ENCODE results near the gene KYAT1. TPM values are rescaled to one million over a fixed set of nuclear protein-coding genes. Genes with fewer than 3 reads are reported as not detected.

Gene KYAT1
- total and polyA plus RNA-seq, 2 of the 13 experiments (the other 11 are each of a cell fraction or from before 2014, with no cell fraction given), result 9.2 to 46.5 TPM

GRCh38 chr9:128905964-128906363 is 24.2 kb upstream of the KYAT1 start (continued):
- TF ChIP-seq CREM (IDR thresholded peaks at IDR 0.05) (no peak), CREM (CRISPR knock-in tag; IDR thresholded peaks at IDR 0.05) (no peak), CEBPG (CRISPR knock-in tag; IDR thresholded peaks at IDR 0.05) (no peak), FOXA3 (CRISPR knock-in tag; IDR thresholded peaks at IDR 0.05) (0 out of 2 replicates have a peak, but pooled peaks have one; percentile 36), ZNF207 (IDR thresholded peaks at IDR 0.05; ENCODE audit: borderline replicate concordance) (no peak), SRF (IDR thresholded peaks at IDR 0.05; ENCODE audit: low read depth, low read length) (no peak), ARID3A (IDR thresholded peaks at IDR 0.05; ENCODE audit: low read depth, low read length) (no peak), ZNF367 (CRISPR knock-in tag; IDR thresholded peaks at IDR 0.05; ENCODE audit: borderline replicate concordance) (no peak), SALL1 (CRISPR knock-in tag; IDR thresholded peaks at IDR 0.05) (peak; percentile 62; the same call in 1 of the 2 replicates), ZNF770 (CRISPR knock-in tag; IDR thresholded peaks at IDR 0.05) (peak; percentile 60), WIZ (CRISPR knock-in tag; IDR thresholded peaks at IDR 0.05) (no peak), STAT5B (CRISPR knock-in tag; IDR thresholded peaks at IDR 0.05) (no peak), MAFK (conservative IDR thresholded peaks at IDR 0.05 in 1 of 2, IDR thresholded peaks at IDR 0.05 in 1 of 2; ENCODE audit: low read length in 2 of 2) (no peak), MAFG (CRISPR knock-in tag; IDR thresholded peaks at IDR 0.05) (no peak), AGO1 (IDR thresholded peaks at IDR 0.05; ENCODE audit: low read depth, low read length, poor library complexity, severe bottlenecking) (no peak), CENPT (CRISPR knock-in tag; IDR thresholded peaks at IDR 0.05; ENCODE audit: low read depth) (no peak), PRDM10 (CRISPR knock-in tag; IDR thresholded peaks at IDR 0.05; ENCODE audit: low read depth) (no peak), CSRNP2 (CRISPR knock-in tag; conservative IDR thresholded peaks at IDR 0.05; ENCODE audit: low read depth) (no peak), NCOA5 (CRISPR knock-in tag; IDR thresholded peaks at IDR 0.05) (no peak), SOX6 (IDR thresholded peaks at IDR 0.05) (no peak), SOX6 (CRISPR knock-in tag; IDR thresholded peaks at IDR 0.05) (peak; percentile 47), KDM2A (CRISPR knock-in tag; IDR thresholded peaks at IDR 0.05; ENCODE audit: borderline replicate concordance, low read depth) (0 out of 2 replicates have a peak, but pooled peaks have one; percentile 25), SPEN (CRISPR knock-in tag; IDR thresholded peaks at IDR 0.05; ENCODE audit: low read depth) (peak; percentile 40; the same call in 1 of the 2 replicates), ZNF660 (CRISPR knock-in tag; IDR thresholded peaks at IDR 0.05; ENCODE audit: borderline replicate concordance, low read depth) (no peak)
